HEK293T (cell line): Measurements from ENCODE around the gene SLC2A5.

Experiments
- CTCF ChIA-PET: fragments of 350-600 bp; formaldehyde crosslinking; extraction: SDS; loops from one replicate; lab custom pipeline; 2021; ENCODE audit warnings: antibody characterized with exemption, inconsistent platforms; lab: Yijun Ruan, JAX
- POLR2A ChIA-PET: fragments of 350-600 bp; formaldehyde crosslinking; extraction: SDS; loops from one replicate; lab custom pipeline; 2020; ENCODE audit warnings: antibody characterized with exemption, inconsistent platforms; lab: Yijun Ruan, JAX
- DNase-seq: peaks from one replicate; pipeline ENCODE4 v3.0.0; 2012; ENCODE audit warnings: mixed read lengths; ENCODE audit errors: extremely low spot score
- ARNT ChIP-seq: fragments of 450-650 bp; IDR thresholded peaks from 2 replicates; pipeline ENCODE4 v1.6.1; 2017; ENCODE audit warnings: mild to moderate bottlenecking
- BHLHE40 ChIP-seq: fragments of 450-650 bp; IDR thresholded peaks from 2 replicates; pipeline ENCODE4 v1.6.1; 2016; ENCODE audit warnings: mild to moderate bottlenecking, moderate library complexity, borderline replicate concordance
- CTBP1 ChIP-seq: fragments of 450-650 bp; IDR thresholded peaks from 2 replicates; pipeline ENCODE4 v1.6.1; 2016; ENCODE audit warnings: borderline replicate concordance
- ELF4 ChIP-seq: fragments of 450-650 bp; IDR thresholded peaks from 2 replicates; pipeline ENCODE4 v1.6.1; 2017; ENCODE audit warnings: antibody characterized with exemption
- FOXA1 ChIP-seq: fragments of 450-650 bp; IDR thresholded peaks from 2 replicates; pipeline ENCODE4 v1.6.1; 2016; ENCODE audit warnings: mild to moderate bottlenecking
- FOXK2 ChIP-seq: fragments of 450-650 bp; IDR thresholded peaks from 2 replicates; pipeline ENCODE4 v1.6.1; 2016; ENCODE audit warnings: mild to moderate bottlenecking
- FOXM1 ChIP-seq: fragments of 450-650 bp; IDR thresholded peaks from 2 replicates; pipeline ENCODE4 v1.6.1; 2017; ENCODE audit warnings: mild to moderate bottlenecking, borderline replicate concordance
- HDGF ChIP-seq: fragments of 450-650 bp; IDR thresholded peaks from 2 replicates; pipeline ENCODE4 v1.6.1; 2017; ENCODE audit warnings: antibody characterized with exemption, borderline replicate concordance
- L3MBTL2 ChIP-seq: fragments of 450-650 bp; conservative IDR thresholded peaks from 2 replicates; pipeline ENCODE4 v1.6.1; 2016; ENCODE audit warnings: mild to moderate bottlenecking
- LEF1 ChIP-seq: fragments of 450-650 bp; IDR thresholded peaks from 2 replicates; pipeline ENCODE4 v1.6.1; 2017; ENCODE audit warnings: mild to moderate bottlenecking, borderline replicate concordance
- NFRKB ChIP-seq: fragments of 450-650 bp; IDR thresholded peaks from 2 replicates; pipeline ENCODE4 v1.6.1; 2016; ENCODE audit warnings: mild to moderate bottlenecking, moderate library complexity
- SP1 ChIP-seq: fragments of 450-650 bp; IDR thresholded peaks from 2 replicates; pipeline ENCODE4 v1.6.1; 2017
- SUZ12 ChIP-seq: fragments of 450-650 bp; IDR thresholded peaks from 2 replicates; pipeline ENCODE4 v1.6.1; 2016; ENCODE audit warnings: mild to moderate bottlenecking
- TARDBP ChIP-seq: fragments of 450-650 bp; IDR thresholded peaks from 2 replicates; pipeline ENCODE4 v1.6.1; 2016
- ZNF384 ChIP-seq: fragments of 450-650 bp; IDR thresholded peaks from 2 replicates; pipeline ENCODE4 v1.6.1; 2016
- TF ChIP-seq, protein P1 (sequence below): fragments of 450-650 bp; IDR thresholded peaks from 2 replicates; pipeline ENCODE4 v1.6.1; 2016

SLC2A5 gene

DNA sequence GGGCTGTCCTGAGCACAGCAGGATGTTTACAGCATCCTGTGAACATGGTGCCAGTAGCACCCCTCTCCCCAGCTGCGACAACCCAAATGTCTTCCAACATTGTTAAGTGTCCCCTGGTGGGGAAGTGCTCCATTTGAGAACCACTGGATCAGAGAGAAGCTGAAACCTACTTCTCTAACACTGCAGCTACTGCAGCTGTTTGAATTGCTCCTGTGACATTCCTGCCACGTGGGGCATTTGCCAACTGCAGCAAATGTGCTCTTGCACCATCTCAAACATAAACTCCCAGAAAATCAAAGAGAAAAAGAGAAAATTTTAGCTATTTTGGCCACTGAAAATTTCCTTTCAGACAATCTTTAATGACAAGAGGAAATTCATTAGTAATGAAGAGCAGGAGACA lies 11.0 kb downstream of the SLC2A5 start:
- CTCF ChIA-PET = no interaction called here
- POLR2A ChIA-PET = no interaction called here
- TF ChIP-seq HDGF = no peak
- no peak for TF ChIP-seq NFRKB
- TF ChIP-seq, protein P1, sequence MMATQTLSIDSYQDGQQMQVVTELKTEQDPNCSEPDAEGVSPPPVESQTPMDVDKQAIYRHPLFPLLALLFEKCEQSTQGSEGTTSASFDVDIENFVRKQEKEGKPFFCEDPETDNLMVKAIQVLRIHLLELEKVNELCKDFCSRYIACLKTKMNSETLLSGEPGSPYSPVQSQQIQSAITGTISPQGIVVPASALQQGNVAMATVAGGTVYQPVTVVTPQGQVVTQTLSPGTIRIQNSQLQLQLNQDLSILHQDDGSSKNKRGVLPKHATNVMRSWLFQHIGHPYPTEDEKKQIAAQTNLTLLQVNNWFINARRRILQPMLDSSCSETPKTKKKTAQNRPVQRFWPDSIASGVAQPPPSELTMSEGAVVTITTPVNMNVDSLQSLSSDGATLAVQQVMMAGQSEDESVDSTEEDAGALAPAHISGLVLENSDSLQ = no peak
- no peak for TF ChIP-seq TARDBP
- no peak for TF ChIP-seq ARNT
- TF ChIP-seq BHLHE40 = no peak
- TF ChIP-seq LEF1 = no peak
- no peak for TF ChIP-seq ZNF384
- no peak for TF ChIP-seq FOXA1
- no peak for TF ChIP-seq FOXK2
- no peak for TF ChIP-seq SP1
- TF ChIP-seq CTBP1 = no peak
- no peak for TF ChIP-seq ELF4
- no peak for TF ChIP-seq FOXM1
- no peak for TF ChIP-seq L3MBTL2
- no peak for DNase-seq

DNA sequence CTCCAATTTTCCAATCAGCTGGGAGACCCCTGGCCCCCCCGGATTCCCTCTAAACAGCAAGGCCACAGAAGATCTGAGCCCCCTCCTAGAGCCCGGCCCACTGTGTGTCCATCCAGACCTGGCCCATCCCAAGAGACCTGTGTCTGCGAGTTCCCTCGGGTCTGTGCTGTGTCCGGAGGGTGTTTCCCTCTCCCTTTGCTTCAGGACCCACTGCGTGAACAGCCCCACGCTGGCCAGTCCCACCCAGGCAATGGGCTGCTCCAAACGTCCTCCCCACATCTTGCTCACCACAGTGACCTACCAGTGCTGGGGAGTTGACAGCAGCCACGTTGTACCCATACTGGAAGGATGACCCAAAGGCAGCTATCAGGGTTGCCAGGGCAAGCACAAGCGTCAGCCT lies 11.6 kb downstream of the SLC2A5 start:
- ChIA-PET POLR2A (no interaction called here), CTCF (no interaction called here)
- no peak for TF ChIP-seq ZNF384
- TF ChIP-seq SP1 = no peak
- TF ChIP-seq ARNT = no peak
- TF ChIP-seq LEF1 = no peak
- no peak for TF ChIP-seq FOXA1
- no peak for TF ChIP-seq NFRKB
- no peak for TF ChIP-seq TARDBP
- TF ChIP-seq CTBP1 = no peak
- no peak for TF ChIP-seq FOXK2
- no peak for TF ChIP-seq ELF4
- no peak for TF ChIP-seq FOXM1
- TF ChIP-seq, protein P1 = no peak
- no peak for TF ChIP-seq SUZ12
- TF ChIP-seq BHLHE40 = no peak
- TF ChIP-seq HDGF = no peak
- no peak for TF ChIP-seq L3MBTL2
- DNase-seq = no peak

DNA sequence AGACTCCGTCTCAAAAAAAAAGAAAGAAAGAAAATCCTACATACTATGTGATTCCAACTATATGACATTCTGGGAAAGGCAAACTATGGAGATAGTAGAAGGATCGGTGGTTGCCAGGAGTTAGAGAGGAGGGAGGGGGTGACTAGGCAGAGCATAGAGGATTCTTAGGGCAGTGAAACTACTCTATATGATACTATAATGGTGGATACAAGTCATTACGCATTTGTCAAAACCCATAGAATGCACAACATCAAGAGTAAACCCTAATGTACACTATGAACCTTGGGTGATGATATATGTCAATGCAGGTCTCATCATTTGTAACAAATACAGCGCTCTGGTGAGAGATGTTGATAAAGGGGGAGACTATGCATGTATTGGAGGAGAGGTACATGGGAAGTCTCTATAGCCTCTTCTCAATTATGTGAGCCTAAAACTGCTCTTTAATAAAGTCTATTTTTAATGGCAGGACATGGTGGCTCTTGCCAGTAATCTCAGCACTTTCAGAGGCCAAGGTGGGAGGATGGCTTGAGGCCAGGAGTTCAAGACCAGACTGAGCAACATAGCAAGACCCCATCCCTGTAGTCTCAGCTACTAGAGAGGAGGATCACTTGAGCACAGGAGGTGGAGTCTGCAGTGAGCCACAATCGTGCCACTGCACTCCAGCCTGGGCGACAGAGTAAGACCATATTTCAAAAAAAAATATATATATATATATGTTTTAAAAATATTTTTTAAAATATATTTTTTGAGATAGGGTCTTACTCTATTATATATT lies 17.0 kb downstream of the SLC2A5 start:
- CTCF ChIA-PET = no interaction called here
- no peak for TF ChIP-seq CTBP1
- no peak for TF ChIP-seq L3MBTL2
- no peak for TF ChIP-seq ARNT
- no peak for TF ChIP-seq SP1
- POLR2A ChIA-PET = no interaction called here
- DNase-seq = no peak

DNA sequence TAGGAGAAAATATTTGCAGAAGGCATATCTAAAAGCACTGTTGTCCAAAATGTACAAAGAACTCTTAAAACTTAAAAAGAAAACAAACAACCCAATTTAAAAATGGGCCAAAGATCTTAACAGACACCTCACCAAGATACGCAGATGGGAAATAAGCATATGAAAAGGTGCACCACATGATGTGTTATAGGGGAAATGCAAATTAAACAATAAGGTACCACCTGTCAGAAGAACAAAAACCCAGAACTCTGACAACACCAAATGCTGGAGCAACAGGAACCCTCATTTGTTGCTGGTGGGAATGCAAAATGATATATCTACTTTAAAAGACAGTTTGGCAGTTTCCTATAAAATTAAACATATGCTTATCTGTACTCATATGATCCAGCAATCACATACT lies 18.1 kb downstream of the SLC2A5 start:
- ChIA-PET POLR2A (no interaction called here), CTCF (no interaction called here)
- TF ChIP-seq HDGF (no peak), L3MBTL2 (no peak), SP1 (no peak), SUZ12 (no peak), LEF1 (no peak), ARNT (no peak), NFRKB (no peak)
- DNase-seq = no peak

DNA sequence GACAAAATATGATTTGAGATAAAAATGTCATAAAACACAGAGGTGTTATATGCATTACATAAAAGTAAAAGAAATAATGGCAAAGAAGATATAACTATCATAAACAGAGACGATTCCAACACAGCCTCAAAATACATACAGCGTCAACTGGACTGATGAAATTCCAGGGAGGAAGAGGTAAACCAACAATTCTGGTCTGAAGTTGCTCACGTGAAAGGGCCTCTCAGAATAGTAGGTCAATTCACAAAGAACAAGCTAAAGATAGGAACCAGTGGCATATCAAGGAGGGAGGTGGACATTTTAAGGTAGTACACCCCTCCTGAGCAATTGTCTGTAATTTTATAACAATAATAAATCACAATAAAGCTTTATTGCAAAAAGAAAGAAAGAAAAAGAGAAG lies 18.6 kb downstream of the SLC2A5 start:
- ChIA-PET CTCF (no interaction called here), POLR2A (no interaction called here)
- no peak for DNase-seq
- no peak for TF ChIP-seq ARNT
- TF ChIP-seq LEF1 = no peak
- no peak for TF ChIP-seq L3MBTL2
- TF ChIP-seq FOXA1 = no peak
- no peak for TF ChIP-seq NFRKB
- no peak for TF ChIP-seq SP1
- TF ChIP-seq, protein P1 = no peak
- TF ChIP-seq ZNF384 = no peak

DNA sequence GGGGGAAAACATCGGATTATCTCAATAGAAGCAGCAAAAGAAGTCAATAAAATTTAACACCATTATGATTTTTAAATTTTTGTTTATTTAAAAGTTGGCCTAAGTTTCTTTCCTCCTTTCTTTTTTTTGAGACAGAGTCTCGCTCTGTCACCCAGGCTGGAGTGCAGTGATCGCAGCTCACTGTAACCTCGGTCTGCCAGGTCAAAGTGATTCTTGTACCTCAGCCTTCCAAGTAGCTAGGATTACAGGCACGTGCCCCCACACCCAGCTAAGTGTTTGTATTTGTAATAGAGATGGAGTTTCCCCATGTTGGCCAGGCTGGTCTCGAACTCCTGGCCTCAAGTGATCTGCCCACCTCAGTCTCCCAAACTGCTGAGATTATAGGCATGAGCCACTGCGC lies 20.9 kb downstream of the SLC2A5 start:
- ChIA-PET POLR2A (no interaction called here), CTCF (interaction anchor here (1.7 kb wide), 1 partner anchor 44 kb away, joined by 8 read pairs; no protein-coding TSS in a partner anchor)
- DNase-seq = no peak
- TF ChIP-seq NFRKB (no peak), FOXK2 (no peak), LEF1 (no peak), L3MBTL2 (no peak), FOXM1 (no peak), BHLHE40 (no peak), SP1 (no peak), ARNT (no peak), SUZ12 (no peak), CTBP1 (no peak), TARDBP (no peak), ZNF384 (no peak), HDGF (no peak), ELF4 (no peak), FOXA1 (no peak)
- TF ChIP-seq, protein P1 = no peak
